Breast epithelium (tissue), 4 donors: ENCODE data around the gene CHTF18. TPM values are rescaled to one million over a fixed set of nuclear protein-coding genes. Genes with fewer than 3 reads are reported as not detected.

Experiments used
- DNase-seq, 2 donors: peaks; one replicate each; pipeline ENCODE4 v3.0.0-alpha.2; 2019; ENCODE audit warnings: low spot score in 2 of 2
- H3K27ac ChIP-seq, 2 donors: fragments of 200-600 bp; sonication (generic) in 1 of 2; one replicate each; pipeline ENCODE4 v1.5.1; 2016 to 2019; ENCODE audit warnings: mild to moderate bottlenecking in 1 of 2
- H3K27me3 ChIP-seq, 2 donors: fragments of 200-600 bp; sonication (generic) in 1 of 2; one replicate each; pipeline versions ENCODE4 v1.5.1 to v1.6.0; 2017 to 2019; ENCODE audit warnings: control low read depth in 1 of 2, mild to moderate bottlenecking in 1 of 2
- H3K36me3 ChIP-seq: fragments of 200-600 bp; one replicate; pipeline ENCODE4 v1.5.1; 2019
- H3K4me1 ChIP-seq, 2 donors: fragments of 200-600 bp; sonication (generic); one replicate each; pipeline ENCODE4 v1.5.1; 2016 to 2019; ENCODE audit warnings: control low read depth in 1 of 2
- H3K4me3 ChIP-seq, 3 donors: fragments of 200-600 bp; sonication (generic); 1 replicate in 2 of 3; 2 replicates in 1 of 3; pipeline ENCODE4 v1.5.1; 2016 to 2019; ENCODE audit warnings: mild to moderate bottlenecking in 3 of 3, moderate library complexity in 2 of 3
- H3K9me3 ChIP-seq, 2 donors: fragments of 200-600 bp; sonication (generic) in 1 of 2; one replicate each; pipeline ENCODE4 v1.5.1; 2016 to 2019; ENCODE audit warnings: control low read depth in 1 of 2
- CTCF ChIP-seq, 3 donors: fragments of 450-650 bp; IDR thresholded peaks; one replicate each; pipeline ENCODE4 v1.5.1; 2016 to 2017; ENCODE audit warnings: antibody characterized with exemption in 3 of 3, mild to moderate bottlenecking in 3 of 3, moderate library complexity in 3 of 3
- POLR2A ChIP-seq: fragments of 450-650 bp; IDR thresholded peaks from one replicate; pipeline ENCODE4 v1.6.1; 2016; ENCODE audit warnings: antibody characterized with exemption, mild to moderate bottlenecking, moderate library complexity
- POLR2AphosphoS5 ChIP-seq, 3 donors: sonication (generic); formaldehyde crosslinking; IDR thresholded peaks; one replicate each; pipeline ENCODE4 v1.6.1; 2017; ENCODE audit warnings: antibody characterized with exemption in 3 of 3
- intact Hi-C: fragments of 100-400 bp; cut with DNase I; formaldehyde crosslinking; loops from one replicate; pipeline ENCODE4 v1.15.1; 2023; ENCODE audit warnings: low total_unique reads
- total RNA-seq, 3 donors: library from RNA; depleted of rRNA; stranded (reverse); fragments of >200 nt; gene quantifications; one replicate each; pipeline ENCODE4 v1.1.0, GENCODE V29; 2016

The CHTF18 gene
- total RNA-seq, 3 donors from 2014 or later = 12.6 to 15.5 (median 13.1) TPM

DNA sequence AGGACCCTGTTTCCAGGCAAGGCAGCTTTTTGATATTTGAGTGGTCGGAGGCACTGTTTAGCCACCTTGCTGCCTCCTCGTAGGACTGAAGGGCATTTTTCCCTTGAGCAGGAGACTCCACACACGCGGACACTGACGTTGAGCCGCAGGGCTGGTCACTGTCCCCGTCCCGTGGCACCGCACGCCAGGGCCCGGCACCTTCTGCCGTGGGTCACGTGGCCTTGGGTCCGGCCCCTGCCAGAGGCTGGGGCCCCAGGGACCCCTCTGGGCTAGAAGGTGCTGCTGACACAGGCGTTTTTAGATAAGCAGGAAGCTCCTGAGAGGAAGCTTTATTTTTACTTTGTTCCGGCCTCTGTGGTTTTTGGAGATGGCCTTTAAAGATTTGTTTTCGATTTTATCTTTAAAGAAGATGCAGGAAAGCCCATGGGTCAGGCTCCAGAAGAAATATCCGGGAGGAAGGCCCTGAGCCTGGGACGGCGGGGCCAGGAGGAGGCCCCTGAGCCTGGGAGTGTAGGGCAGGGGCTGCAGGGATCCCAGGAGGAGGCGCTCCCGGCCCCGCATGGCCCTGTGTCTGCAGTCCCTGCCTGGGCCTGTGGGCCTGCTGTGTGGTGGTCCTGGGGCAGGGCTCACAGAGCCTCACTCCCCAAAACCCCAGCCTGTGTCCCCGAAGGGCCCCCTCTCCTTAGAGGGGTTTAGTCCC, 42.6 kb downstream of the CHTF18 start:
- H3K4me1 ChIP-seq = no peaks in the 10 kb centered on the region
- TF ChIP-seq POLR2A = no peak
- no peak for TF ChIP-seq CTCF (IDR thresholded peaks at IDR 0.05)
- no peak for TF ChIP-seq POLR2AphosphoS5 (IDR thresholded peaks at IDR 0.05)
- intact Hi-C loops = no loop called here
- peaks cover 0 to 40% of the 10 kb centered on the region in 2 donors for H3K27me3 ChIP-seq
- no peaks in the 10 kb centered on the region for H3K36me3 ChIP-seq
- H3K27ac ChIP-seq = no peak overlapping the region
- peaks cover 22 to 24% of the 10 kb centered on the region in 2 donors for H3K9me3 ChIP-seq
- no peak for DNase-seq
- no peak overlapping the region for H3K4me3 ChIP-seq

- H3K36me3 ChIP-seq = no peaks in the 10 kb centered on the region
- H3K27ac ChIP-seq = no peak overlapping the region
- no peak overlapping the region for H3K4me3 ChIP-seq
- TF ChIP-seq CTCF (IDR thresholded peaks at IDR 0.05) (no peak), POLR2A (no peak), POLR2AphosphoS5 (IDR thresholded peaks at IDR 0.05) (no peak)
- intact Hi-C loops = no loop called here
- H3K4me1 ChIP-seq = no peaks in the 10 kb centered on the region
- H3K27me3 ChIP-seq = peaks cover 0 to 40% of the 10 kb centered on the region in 2 donors
- DNase-seq = no peak
- peaks cover 27 to 31% of the 10 kb centered on the region in 2 donors for H3K9me3 ChIP-seq
These were observed 43.4 kb downstream of the CHTF18 start for GRCh38 chr16:831571-832413.

DNA sequence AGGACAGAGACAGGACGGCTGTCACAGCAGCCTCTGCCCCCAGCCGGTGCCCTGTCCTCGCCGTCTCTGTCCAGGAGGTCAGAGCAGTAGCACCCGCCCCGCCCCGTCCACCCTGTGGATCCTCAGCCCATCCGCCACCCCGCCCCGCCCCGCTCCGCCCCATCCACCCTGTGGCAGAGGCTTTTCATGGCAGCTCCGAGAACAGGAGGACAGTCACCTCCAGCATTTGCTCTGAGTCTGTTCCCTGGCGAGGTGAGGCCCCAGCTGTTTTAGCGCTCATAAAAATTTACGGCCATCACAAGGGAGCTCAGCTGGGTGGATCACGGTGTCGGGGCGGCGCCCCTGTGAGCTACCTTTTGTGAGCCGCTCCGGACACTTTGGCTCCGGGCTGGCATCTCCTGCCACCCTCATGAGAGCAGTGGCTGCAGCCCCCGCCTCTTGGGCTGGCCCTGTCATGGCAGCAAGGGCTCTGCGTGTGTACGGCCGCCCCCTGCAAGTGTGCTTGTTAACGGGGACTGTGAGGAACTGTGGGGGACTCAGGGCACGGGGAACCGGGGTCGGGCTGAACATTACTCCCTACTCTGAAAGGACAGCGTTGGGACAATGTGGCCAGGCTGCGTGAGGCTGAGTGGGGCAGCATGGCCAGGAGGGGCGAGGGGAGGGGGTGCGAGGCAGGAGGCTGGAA, 44.4 kb downstream of the CHTF18 start:
- no peaks in the 10 kb centered on the region for H3K4me1 ChIP-seq
- TF ChIP-seq CTCF (IDR thresholded peaks at IDR 0.05) = no peak
- TF ChIP-seq POLR2A = no peak
- no peak for TF ChIP-seq POLR2AphosphoS5 (IDR thresholded peaks at IDR 0.05)
- intact Hi-C loops = no loop called here

DNA sequence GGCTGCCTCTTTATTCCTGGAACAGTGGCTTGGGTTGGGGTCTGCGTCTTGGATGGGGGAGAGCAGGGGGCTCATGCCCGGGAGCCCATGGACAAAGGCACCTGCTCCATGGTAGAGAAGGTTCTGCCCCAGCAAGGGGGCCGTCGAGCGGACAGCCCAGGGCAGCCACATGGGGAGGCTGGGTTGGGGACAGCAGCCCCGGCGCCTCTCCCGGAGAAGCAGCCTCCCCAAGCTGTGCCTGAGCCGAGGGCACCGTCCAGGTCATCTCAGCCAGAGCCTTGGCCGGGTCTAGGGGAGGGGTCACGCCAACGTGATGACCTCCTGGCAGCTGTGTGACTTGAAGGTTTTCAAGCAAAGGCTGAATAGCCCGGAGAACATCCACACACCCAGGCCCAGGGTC, 45.0 kb downstream of the CHTF18 start:
- Histone ChIP-seq H3K4me1 (no peaks in the 10 kb centered on the region), H3K4me3 (no peak overlapping the region), H3K36me3 (no peaks in the 10 kb centered on the region), H3K27ac (no peak overlapping the region), H3K27me3 (peaks cover 0 to 33% of the 10 kb centered on the region in 2 donors), H3K9me3 (peaks cover 35 to 37% of the 10 kb centered on the region in 2 donors)
- intact Hi-C loops = no loop called here
- TF ChIP-seq POLR2A = no peak
- TF ChIP-seq CTCF (IDR thresholded peaks at IDR 0.05) = no peak
- no peak for TF ChIP-seq POLR2AphosphoS5 (IDR thresholded peaks at IDR 0.05)
- DNase-seq = no peak

More for the DNA sequence above, 44.4 kb downstream of the CHTF18 start:
- Histone ChIP-seq H3K4me3 (no peak overlapping the region), H3K9me3 (peaks cover 35 to 37% of the 10 kb centered on the region in 2 donors), H3K27me3 (peaks cover 0 to 34% of the 10 kb centered on the region in 2 donors), H3K27ac (no peak overlapping the region), H3K36me3 (no peaks in the 10 kb centered on the region)
- no peak for DNase-seq
